GM12864 (cell line): Measurements from ENCODE around the gene TMEM242.
"Not testable (repeated sequence)": the region's sequence is repeated elsewhere in the genome, so short reads cannot be mapped to it uniquely, and the experiment has no call there.

ENCODE experiments used
- DNase-seq: peaks from one replicate; pipeline ENCODE4 v3.0.0-alpha.2; 2011; ENCODE audit warnings: low read depth
- H3K4me3 ChIP-seq: 2 replicates; pipeline ENCODE4 v1.5.1; 2011; ENCODE audit warnings: mild to moderate bottlenecking, low read depth, low read length, control low read depth
- TF ChIP-seq, protein P1 (sequence below): IDR thresholded peaks from 2 replicates; pipeline ENCODE4 v1.5.1; 2011; ENCODE audit warnings: low read depth, mild to moderate bottlenecking, moderate library complexity, low read length, control low read depth, inconsistent platforms; ENCODE audit errors: missing control alignments

The TMEM242 gene

DNA sequence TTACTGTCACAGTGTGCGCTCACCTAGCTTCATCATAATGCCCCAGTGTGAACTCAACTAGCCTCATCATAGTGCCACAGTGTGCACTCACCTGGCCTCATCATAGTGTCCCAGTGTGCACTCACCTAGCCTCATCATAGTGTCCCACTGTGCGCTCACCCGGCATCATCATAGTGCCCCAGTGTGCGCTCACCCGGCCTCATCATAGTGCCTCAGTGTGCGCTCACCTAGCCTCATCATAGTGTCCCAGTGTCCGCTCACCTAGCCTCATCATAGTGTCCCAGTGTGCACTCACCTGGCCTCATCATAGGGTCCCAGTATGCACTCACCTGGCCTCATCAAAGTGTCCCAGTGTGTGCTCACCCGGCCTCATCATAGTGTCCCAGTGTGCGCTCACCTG lies 10.6 kb downstream of the TMEM242 start:
- TF ChIP-seq, protein P1, sequence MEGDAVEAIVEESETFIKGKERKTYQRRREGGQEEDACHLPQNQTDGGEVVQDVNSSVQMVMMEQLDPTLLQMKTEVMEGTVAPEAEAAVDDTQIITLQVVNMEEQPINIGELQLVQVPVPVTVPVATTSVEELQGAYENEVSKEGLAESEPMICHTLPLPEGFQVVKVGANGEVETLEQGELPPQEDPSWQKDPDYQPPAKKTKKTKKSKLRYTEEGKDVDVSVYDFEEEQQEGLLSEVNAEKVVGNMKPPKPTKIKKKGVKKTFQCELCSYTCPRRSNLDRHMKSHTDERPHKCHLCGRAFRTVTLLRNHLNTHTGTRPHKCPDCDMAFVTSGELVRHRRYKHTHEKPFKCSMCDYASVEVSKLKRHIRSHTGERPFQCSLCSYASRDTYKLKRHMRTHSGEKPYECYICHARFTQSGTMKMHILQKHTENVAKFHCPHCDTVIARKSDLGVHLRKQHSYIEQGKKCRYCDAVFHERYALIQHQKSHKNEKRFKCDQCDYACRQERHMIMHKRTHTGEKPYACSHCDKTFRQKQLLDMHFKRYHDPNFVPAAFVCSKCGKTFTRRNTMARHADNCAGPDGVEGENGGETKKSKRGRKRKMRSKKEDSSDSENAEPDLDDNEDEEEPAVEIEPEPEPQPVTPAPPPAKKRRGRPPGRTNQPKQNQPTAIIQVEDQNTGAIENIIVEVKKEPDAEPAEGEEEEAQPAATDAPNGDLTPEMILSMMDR = no peak
- H3K4me3 ChIP-seq = no peak overlapping the region
- DNase-seq = no peak

DNA sequence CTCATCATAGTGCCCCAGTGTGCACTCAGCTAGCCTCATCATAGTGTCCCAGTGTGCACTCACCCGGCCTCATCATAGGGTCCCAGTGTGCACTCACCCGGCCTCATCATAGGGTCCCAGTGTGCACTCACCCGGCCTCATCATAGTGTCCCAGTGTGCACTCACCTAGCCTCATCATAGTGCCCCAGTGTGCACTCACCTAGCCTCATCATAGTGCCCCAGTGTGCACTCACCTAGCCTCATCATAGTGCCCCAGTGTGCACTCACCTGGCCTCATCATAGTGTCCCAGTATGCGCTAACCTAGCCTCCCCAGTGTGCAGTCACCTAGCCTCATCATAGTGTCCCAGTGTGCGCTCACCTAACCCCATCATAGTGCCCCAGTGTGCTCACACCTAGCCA lies 12.6 kb downstream of the TMEM242 start:
- H3K4me3 ChIP-seq, DNase-seq: not testable (repeated sequence)

DNA sequence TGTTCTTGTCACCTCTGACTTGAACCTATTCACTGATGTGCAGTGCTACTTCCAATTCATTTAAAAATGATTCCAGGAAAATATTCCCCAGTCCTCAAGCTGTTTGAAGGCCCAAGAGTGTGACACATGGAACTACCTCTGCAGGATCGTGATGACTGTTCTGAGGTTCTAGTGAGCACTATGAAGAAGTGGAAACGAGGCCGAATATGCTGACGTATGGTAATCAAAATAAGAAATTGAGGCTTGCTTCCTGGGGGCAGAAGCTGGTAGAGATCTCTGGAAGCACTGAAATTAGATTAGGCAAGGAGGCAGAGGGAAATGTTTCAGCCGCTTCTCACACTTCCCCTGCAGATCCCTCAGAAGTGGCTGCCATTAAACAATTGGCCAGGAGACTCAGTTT lies 15.7 kb downstream of the TMEM242 start:
- TF ChIP-seq, protein P1 = no peak
- H3K4me3 ChIP-seq = no peak overlapping the region
- no peak for DNase-seq

DNA sequence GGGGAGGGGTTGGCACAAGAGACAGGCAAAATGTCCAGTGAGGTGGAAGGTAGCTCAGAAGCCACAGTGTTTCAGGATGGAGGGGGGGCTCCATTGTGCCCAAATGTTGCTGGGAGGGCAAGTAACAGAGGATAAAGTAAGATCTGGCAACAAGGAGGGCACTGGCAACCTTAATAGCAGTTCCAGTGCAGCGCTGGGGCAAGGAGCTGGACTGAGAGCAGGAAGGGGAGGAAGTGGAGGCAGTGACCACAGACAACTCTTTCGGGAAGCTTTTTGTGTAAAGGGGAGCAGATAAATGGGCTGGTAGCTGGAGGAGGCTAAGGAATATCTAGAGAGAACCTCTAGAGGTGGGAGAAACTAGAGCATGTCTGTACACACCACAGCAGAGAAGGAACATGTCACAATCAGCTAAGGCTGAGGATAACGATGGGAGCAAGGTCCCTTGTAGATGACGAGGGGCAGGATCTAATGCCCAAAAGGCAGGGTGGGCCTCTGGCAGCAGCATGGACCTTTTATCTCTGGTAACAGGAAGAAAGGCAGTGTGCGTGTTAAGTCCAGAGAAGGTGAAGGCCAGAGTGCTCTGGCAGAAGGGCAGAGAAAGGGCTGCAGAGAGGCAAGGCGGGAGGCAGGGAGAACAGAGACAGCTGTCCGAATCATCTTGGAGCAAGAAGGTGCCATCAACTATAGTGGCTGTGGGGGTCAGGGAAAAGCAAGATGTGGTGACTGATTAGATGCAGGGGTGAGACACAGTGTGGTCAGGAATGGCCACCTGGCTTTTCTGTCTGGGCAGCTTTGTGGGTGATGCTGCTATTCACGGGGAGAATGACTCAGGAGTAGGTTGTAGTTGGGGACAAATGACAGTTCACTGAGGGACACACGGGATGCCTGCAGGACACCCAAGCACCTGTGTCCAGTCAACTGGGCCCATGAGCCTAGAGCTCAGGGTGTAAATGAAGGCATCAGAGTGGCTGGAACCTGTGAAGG lies 17.4 kb downstream of the TMEM242 start:
- DNase-seq = no peak
- TF ChIP-seq, protein P1 = no peak
- no peak overlapping the region for H3K4me3 ChIP-seq

DNA sequence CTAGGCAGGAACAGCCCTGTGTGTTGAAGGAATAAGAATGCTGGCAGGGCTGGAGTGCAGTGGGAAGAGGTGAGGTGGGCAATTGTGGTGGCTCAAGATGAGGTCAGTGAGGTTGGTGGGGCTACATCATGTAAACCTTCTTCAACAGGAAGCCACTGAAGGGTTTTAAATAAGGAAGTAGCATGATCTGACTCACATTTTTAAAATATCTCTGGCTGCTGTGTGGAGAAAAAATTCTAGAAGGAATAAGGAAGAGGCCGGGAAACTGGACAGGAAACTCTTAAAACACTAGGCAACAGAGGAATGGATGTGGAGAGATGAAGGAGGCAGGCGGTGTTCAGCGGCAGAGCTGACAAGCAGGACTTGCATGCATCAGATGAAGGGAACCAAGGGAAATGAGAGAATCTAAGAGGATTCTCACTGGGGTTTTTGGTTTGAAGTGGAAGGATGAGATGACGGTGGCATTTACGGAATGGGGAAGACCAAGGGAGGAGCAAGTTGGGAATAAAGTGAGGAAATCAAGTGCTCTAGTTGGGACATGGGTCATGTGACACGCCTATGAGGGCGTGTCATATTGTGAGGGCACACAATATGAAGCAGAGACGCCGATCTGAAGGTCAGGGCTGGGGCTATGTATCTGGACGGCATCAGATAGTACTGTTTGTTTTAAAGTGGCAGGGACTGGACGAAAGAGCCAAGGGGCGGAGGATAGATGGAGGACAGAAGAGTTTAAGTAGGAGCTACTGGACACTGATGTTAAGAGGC lies 18.2 kb downstream of the TMEM242 start:
- no peak for DNase-seq
- no peak overlapping the region for H3K4me3 ChIP-seq
- TF ChIP-seq, protein P1 = no peak

DNA sequence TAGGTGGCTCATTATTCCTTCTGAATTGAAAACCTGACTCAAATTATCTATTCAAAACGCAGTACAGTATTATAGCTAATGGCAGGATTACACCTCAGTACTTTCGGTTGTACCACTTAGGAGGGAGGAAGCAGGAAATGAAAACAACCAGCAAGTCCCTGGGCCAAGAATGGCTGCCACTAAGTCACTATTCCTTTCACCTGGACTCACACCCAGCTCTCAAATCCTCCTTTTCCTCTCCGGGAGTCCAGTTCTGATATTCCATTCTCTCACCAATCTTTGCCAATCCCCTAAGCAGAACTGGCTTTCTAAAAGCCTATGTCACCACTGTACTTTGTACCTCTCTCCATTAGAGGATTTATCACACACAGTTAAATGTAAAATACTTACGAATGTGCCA lies 20.6 kb downstream of the TMEM242 start:
- TF ChIP-seq, protein P1 = no peak
- H3K4me3 ChIP-seq = no peak overlapping the region
- DNase-seq = no peak

DNA sequence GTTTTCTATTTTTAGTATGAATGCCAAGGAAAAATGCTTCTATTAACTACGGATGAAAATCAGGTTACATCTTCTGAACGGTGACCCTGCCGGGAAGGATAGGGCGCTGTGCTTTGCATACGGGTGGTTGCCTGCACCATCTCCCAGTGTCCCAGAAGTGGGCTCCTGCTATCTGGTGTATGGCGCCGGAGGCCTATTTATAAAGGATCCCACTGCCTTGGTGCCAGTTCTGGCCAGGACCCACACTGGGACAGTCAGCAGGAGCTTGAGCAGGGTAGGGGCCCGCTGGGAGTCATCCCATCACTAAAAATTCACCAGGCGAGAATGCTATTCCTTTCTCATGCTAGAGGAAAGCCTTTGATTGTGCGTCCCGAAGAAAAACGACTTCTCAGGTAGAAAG lies 22.9 kb downstream of the TMEM242 start:
- H3K4me3 ChIP-seq = no peak overlapping the region
- no peak for DNase-seq
- TF ChIP-seq, protein P1 = no peak
